ENCODE data around the gene PDCD10.
A peak's percentile ranks its signal among the peaks of the same experiment; 100 is the strongest.

The PDCD10 gene

DNA sequence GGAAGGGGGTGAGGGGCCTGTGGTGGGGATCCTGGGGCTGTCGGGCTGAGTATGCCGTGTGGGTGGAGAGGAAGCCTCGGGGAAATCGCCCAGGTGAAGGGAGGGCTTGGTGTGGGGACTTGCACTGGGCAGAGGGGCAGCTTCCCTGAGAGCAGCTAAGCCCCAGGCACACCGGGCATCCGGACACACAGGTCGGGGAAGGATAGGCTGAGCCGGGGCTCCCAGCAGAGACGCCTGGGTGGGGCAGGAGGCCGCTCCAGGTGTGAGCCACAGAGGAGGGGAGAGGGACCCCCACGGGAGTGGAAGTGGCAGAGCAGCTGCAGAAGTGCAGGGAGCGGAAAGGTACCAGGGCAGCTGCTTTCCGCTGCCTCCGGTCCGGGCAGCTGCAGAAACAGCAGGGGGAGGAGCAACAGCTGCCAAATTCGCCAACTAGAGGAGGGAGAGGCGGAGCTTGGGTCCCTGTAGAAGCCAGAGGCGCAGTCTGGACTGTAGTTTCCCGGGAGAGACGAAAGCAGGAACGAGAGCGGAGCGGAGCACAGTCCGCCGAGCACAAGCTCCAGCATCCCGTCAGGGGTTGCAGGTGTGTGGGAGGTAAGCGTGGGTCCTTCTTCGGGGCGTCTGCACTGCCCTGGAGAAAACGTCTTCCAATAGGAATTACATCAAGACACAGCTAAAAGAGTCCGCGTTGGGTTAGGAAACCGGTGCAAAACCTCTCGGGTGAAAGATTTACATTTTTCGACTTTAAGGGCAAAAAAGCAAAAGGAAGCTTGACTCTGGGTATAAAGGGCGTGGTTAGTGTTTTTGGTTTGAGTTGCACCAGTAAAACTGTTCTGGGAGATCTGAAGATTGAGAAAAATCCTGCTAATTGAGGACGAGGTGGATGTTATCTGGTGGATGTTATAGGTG is 794 bp upstream of the PDCD10 start, which contains the start of gene SERPINI1:
SERPINI1 (plus strand) TSS at position 489 of the 906 bp plus-strand sequence. CDS start 53,408 bp downstream, outside the sequence.
- H4K8ac ChIP-seq (ENCODE audit: low read depth, low read length): peak within 1 kb of the TSS; percentile 93
- peak; percentile 88 to 89 for DNase-seq

GRCh38 chr3:167733961-167734497 is 663 bp downstream of the PDCD10 start:
- H3K27ac ChIP-seq (ENCODE audit: low read depth, low read length): peak overlapping the region; percentile 97
- H2BK120ac ChIP-seq (ENCODE audit: insufficient read depth, low read length, poor library complexity): peak overlapping the region; percentile 74
- H3K27me3 ChIP-seq (ENCODE audit: insufficient read depth, low read length): no peaks in the 10 kb centered on the region
- H2BK5ac ChIP-seq (ENCODE audit: low read depth, low read length, poor library complexity): peak overlapping the region; percentile 84
- H3K36me3 ChIP-seq (ENCODE audit: control insufficient read depth in 1 of 2, insufficient read depth in 2 of 2, low read length in 2 of 2): peaks cover 0 to 2% of the 10 kb centered on the region in 2 experiments
- peak overlapping the region; percentile 70 for H3K18ac ChIP-seq (ENCODE audit: low read length)
- H2BK12ac ChIP-seq (ENCODE audit: low read length): no peak overlapping the region
- peak overlapping the region; percentile 93 for H4K8ac ChIP-seq (ENCODE audit: low read depth, low read length)
- peaks cover 3% of the 10 kb centered on the region for H3K9me3 ChIP-seq (ENCODE audit: insufficient read depth, low read depth, low read length)
- peaks cover 9% of the 10 kb centered on the region for H3K79me1 ChIP-seq (ENCODE audit: low read length)
- peak overlapping the region; percentile 97 for H3K4me3 ChIP-seq (ENCODE audit: low read depth, low read length)
- peak overlapping the region; percentile 97 for H4K91ac ChIP-seq (ENCODE audit: low read depth, low read length)
- H3K4ac ChIP-seq (ENCODE audit: low read depth, low read length): peak overlapping the region; percentile 61
- no peak overlapping the region for H3K23ac ChIP-seq (ENCODE audit: low read length)
- H3K4me2 ChIP-seq (ENCODE audit: low read length): peak overlapping the region; percentile 56
- H2AK5ac ChIP-seq (ENCODE audit: low read length): no peak overlapping the region
- peak overlapping the region; percentile 89 for H3K9ac ChIP-seq (ENCODE audit: low read length)
- peak overlapping the region; percentile 97 for H2AFZ ChIP-seq (ENCODE audit: insufficient read depth, low read length, poor library complexity)
- WGBS (ENCODE audit: extremely low coverage, insufficient coverage, insufficient read length): no CpG with 5 or more reads among the region's 12 CpGs
- peaks cover 8% of the 10 kb centered on the region for H3K79me2 ChIP-seq (ENCODE audit: control insufficient read depth, insufficient read depth, low read length, poor library complexity)
- peak overlapping the region; percentile 73 for H3K14ac ChIP-seq (ENCODE audit: low read length)
- H3K4me1 ChIP-seq (ENCODE audit: control insufficient read depth in 1 of 2, insufficient read depth in 2 of 2, low read length in 2 of 2): no peaks in the 10 kb centered on the region
- H4K12ac ChIP-seq (ENCODE audit: low read depth, low read length): peak overlapping the region; percentile 84
- DNase-seq: peak in 1 of 2 donors; percentile 41

More for the DNA sequence above, 794 bp upstream of the PDCD10 start, which contains the start of gene SERPINI1:
- H3K4me1 ChIP-seq (ENCODE audit: control insufficient read depth in 1 of 2, insufficient read depth in 2 of 2, low read length in 2 of 2): no peaks in the 10 kb centered on the region
- H3K9ac ChIP-seq (ENCODE audit: low read length): peak within 1 kb of the TSS; percentile 89
- H3K36me3 ChIP-seq (ENCODE audit: control insufficient read depth in 1 of 2, insufficient read depth in 2 of 2, low read length in 2 of 2): peaks cover 0 to 2% of the 10 kb centered on the region in 2 experiments
- peak within 1 kb of the TSS; percentile 97 for H2AFZ ChIP-seq (ENCODE audit: insufficient read depth, low read length, poor library complexity)
- H3K18ac ChIP-seq (ENCODE audit: low read length): peak within 1 kb of the TSS; percentile 92
- H3K27me3 ChIP-seq (ENCODE audit: insufficient read depth, low read length): no peaks in the 10 kb centered on the region
- peak within 1 kb of the TSS; percentile 96 for H4K12ac ChIP-seq (ENCODE audit: low read depth, low read length)
- peak within 1 kb of the TSS; percentile 82 for H2AK5ac ChIP-seq (ENCODE audit: low read length)
- peak within 1 kb of the TSS; percentile 94 for H3K14ac ChIP-seq (ENCODE audit: low read length)
- WGBS (ENCODE audit: extremely low coverage, insufficient coverage, insufficient read length): no CpG with 5 or more reads among the region's 37 CpGs
- peaks cover 8% of the 10 kb centered on the region for H3K79me2 ChIP-seq (ENCODE audit: control insufficient read depth, insufficient read depth, low read length, poor library complexity)
- peak within 1 kb of the TSS; percentile 97 for H3K27ac ChIP-seq (ENCODE audit: low read depth, low read length)
- peak within 1 kb of the TSS; percentile 74 for H2BK120ac ChIP-seq (ENCODE audit: insufficient read depth, low read length, poor library complexity)
- H4K91ac ChIP-seq (ENCODE audit: low read depth, low read length): peak within 1 kb of the TSS; percentile 97
- peak within 1 kb of the TSS; percentile 97 for H3K4me3 ChIP-seq (ENCODE audit: low read depth, low read length)
- no peak within 1 kb of the TSS for H3K23ac ChIP-seq (ENCODE audit: low read length)
- peak within 1 kb of the TSS; percentile 84 for H2BK5ac ChIP-seq (ENCODE audit: low read depth, low read length, poor library complexity)
- peak within 1 kb of the TSS; percentile 61 for H3K4ac ChIP-seq (ENCODE audit: low read depth, low read length)
- no peak within 1 kb of the TSS for H2BK12ac ChIP-seq (ENCODE audit: low read length)
- H3K9me3 ChIP-seq (ENCODE audit: insufficient read depth, low read depth, low read length): peaks cover 3% of the 10 kb centered on the region
- peak within 1 kb of the TSS; percentile 82 for H3K4me2 ChIP-seq (ENCODE audit: low read length)
- peaks cover 9% of the 10 kb centered on the region for H3K79me1 ChIP-seq (ENCODE audit: low read length)

DNA sequence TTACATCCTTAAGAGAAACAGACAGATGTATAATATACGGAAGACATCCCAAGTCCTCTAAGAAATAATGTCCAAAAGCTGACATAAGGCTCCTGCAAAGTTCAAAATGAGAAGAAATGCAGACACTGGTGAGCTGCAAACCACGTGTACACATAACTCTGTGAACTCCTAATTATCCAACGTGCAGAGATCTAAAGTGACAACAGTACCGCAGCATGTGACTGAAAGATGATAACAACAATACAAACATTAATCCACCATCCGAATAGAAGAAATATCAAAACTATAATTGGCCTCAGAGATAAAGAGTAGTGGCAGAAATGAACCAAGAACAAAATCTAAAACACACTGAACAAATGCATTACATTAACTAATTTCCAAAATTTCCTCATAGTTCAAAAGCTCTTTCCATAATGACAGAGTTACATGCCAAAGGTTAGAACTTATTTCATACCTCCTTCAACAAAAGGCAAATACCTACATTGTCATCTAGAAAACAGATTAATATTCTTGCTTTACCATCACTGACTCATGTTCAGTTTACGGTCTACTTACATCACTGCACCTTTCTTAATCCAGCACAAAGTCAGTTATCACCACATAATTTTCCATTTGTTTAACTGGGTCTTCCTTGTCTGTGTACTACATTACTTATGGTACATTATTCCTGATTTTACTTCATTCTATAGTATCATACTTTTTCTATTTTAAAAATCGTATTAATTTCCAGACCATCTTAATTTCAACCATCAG is 2.2 kb downstream of the PDCD10 start:
- no peak overlapping the region for H3K9ac ChIP-seq (ENCODE audit: low read length)
- H2AFZ ChIP-seq (ENCODE audit: insufficient read depth, low read length, poor library complexity): no peak overlapping the region
- H3K4ac ChIP-seq (ENCODE audit: low read depth, low read length): peak overlapping the region; percentile 89
- peaks cover 0 to 2% of the 10 kb centered on the region in 2 experiments for H3K36me3 ChIP-seq (ENCODE audit: control insufficient read depth in 1 of 2, insufficient read depth in 2 of 2, low read length in 2 of 2)
- peaks cover 3% of the 10 kb centered on the region for H3K9me3 ChIP-seq (ENCODE audit: insufficient read depth, low read depth, low read length)
- no peaks in the 10 kb centered on the region for H3K4me1 ChIP-seq (ENCODE audit: control insufficient read depth in 1 of 2, insufficient read depth in 2 of 2, low read length in 2 of 2)
- no peak overlapping the region for H2BK120ac ChIP-seq (ENCODE audit: insufficient read depth, low read length, poor library complexity)
- H2BK5ac ChIP-seq (ENCODE audit: low read depth, low read length, poor library complexity): no peak overlapping the region
- no peak overlapping the region for H2BK12ac ChIP-seq (ENCODE audit: low read length)
- H4K12ac ChIP-seq (ENCODE audit: low read depth, low read length): no peak overlapping the region
- H4K8ac ChIP-seq (ENCODE audit: low read depth, low read length): no peak overlapping the region
- no peak overlapping the region for H3K4me2 ChIP-seq (ENCODE audit: low read length)
- H3K23ac ChIP-seq (ENCODE audit: low read length): no peak overlapping the region
- no peak overlapping the region for H3K27ac ChIP-seq (ENCODE audit: low read depth, low read length)
- H3K79me2 ChIP-seq (ENCODE audit: control insufficient read depth, insufficient read depth, low read length, poor library complexity): peaks cover 11% of the 10 kb centered on the region
- no peak overlapping the region for H3K14ac ChIP-seq (ENCODE audit: low read length)
- DNase-seq: no peak
- WGBS (ENCODE audit: extremely low coverage, insufficient coverage, insufficient read length): no CpG with 5 or more reads among the region's 7 CpGs
- no peak overlapping the region for H3K4me3 ChIP-seq (ENCODE audit: low read depth, low read length)
- no peak overlapping the region for H3K18ac ChIP-seq (ENCODE audit: low read length)
- H4K91ac ChIP-seq (ENCODE audit: low read depth, low read length): no peak overlapping the region
- no peak overlapping the region for H2AK5ac ChIP-seq (ENCODE audit: low read length)
- H3K79me1 ChIP-seq (ENCODE audit: low read length): peaks cover 9% of the 10 kb centered on the region
- H3K27me3 ChIP-seq (ENCODE audit: insufficient read depth, low read length): no peaks in the 10 kb centered on the region

DNA sequence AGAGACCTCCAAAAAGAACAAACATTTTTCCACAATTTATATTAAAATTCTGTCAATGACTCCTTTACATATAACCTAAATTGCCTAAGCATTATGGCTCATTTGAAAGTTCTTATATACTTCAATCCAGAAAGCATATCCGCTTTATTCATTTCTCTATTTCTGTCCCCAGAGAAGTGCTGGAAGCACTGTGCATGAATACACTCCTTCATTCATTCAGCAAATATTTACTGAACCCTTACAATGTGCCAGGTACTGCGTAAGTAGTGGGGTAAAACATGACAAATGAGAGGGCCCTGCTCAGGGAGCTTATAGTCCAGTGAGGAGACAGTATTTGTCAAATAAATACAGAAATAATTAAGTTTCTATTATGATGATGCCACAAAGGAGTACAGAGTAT is 3.3 kb downstream of the PDCD10 start:
- Histone ChIP-seq H2BK12ac (ENCODE audit: low read length) (no peak overlapping the region), H3K27ac (ENCODE audit: low read depth, low read length) (no peak overlapping the region), H2BK120ac (ENCODE audit: insufficient read depth, low read length, poor library complexity) (no peak overlapping the region), H3K9me3 (ENCODE audit: insufficient read depth, low read depth, low read length) (peaks cover 3% of the 10 kb centered on the region), H3K79me1 (ENCODE audit: low read length) (peaks cover 9% of the 10 kb centered on the region), H3K14ac (ENCODE audit: low read length) (no peak overlapping the region), H3K4me1 (ENCODE audit: control insufficient read depth in 1 of 2, insufficient read depth in 2 of 2, low read length in 2 of 2) (no peaks in the 10 kb centered on the region), H3K9ac (ENCODE audit: low read length) (no peak overlapping the region), H4K8ac (ENCODE audit: low read depth, low read length) (no peak overlapping the region), H3K4me2 (ENCODE audit: low read length) (no peak overlapping the region), H3K79me2 (ENCODE audit: control insufficient read depth, insufficient read depth, low read length, poor library complexity) (peaks cover 11% of the 10 kb centered on the region), H3K4ac (ENCODE audit: low read depth, low read length) (peak overlapping the region; percentile 99), H3K27me3 (ENCODE audit: insufficient read depth, low read length) (no peaks in the 10 kb centered on the region), H2AK5ac (ENCODE audit: low read length) (no peak overlapping the region), H2AFZ (ENCODE audit: insufficient read depth, low read length, poor library complexity) (no peak overlapping the region), H2BK5ac (ENCODE audit: low read depth, low read length, poor library complexity) (no peak overlapping the region), H3K18ac (ENCODE audit: low read length) (no peak overlapping the region), H3K4me3 (ENCODE audit: low read depth, low read length) (no peak overlapping the region), H4K12ac (ENCODE audit: low read depth, low read length) (no peak overlapping the region), H3K23ac (ENCODE audit: low read length) (no peak overlapping the region), H4K91ac (ENCODE audit: low read depth, low read length) (no peak overlapping the region), H3K36me3 (ENCODE audit: control insufficient read depth in 1 of 2, insufficient read depth in 2 of 2, low read length in 2 of 2) (peaks cover 0 to 2% of the 10 kb centered on the region in 2 experiments)
- DNase-seq: no peak
- no CpG with 5 or more reads among the region's 2 CpGs for WGBS (ENCODE audit: extremely low coverage, insufficient coverage, insufficient read length)
